Trophoblast cell (in vitro differentiated cells and primary cell): ENCODE results near the gene FHAD1.

Source experiments
- DNase-seq, 2 donors: peaks; one replicate each; pipeline ENCODE4 v3.0.0-alpha.2; 2016
- H2AFZ ChIP-seq: 2 replicates; pipeline ENCODE4 v1.6.1; 2013; ENCODE audit warnings: low read length, moderate library complexity, mild to moderate bottlenecking; ENCODE audit not compliant: insufficient read depth, poor library complexity
- H2AK5ac ChIP-seq: 2 replicates; pipeline ENCODE4 v1.6.1; 2013; ENCODE audit warnings: mild to moderate bottlenecking, low read length
- H2BK120ac ChIP-seq: 2 replicates; pipeline ENCODE4 v1.6.1; 2013; ENCODE audit warnings: low read length, mild to moderate bottlenecking, moderate library complexity; ENCODE audit not compliant: insufficient read depth, poor library complexity
- H2BK12ac ChIP-seq: 2 replicates; pipeline ENCODE4 v1.6.1; 2013; ENCODE audit warnings: mild to moderate bottlenecking, low read length, moderate library complexity
- H2BK5ac ChIP-seq: 2 replicates; pipeline ENCODE4 v1.6.1; 2013; ENCODE audit warnings: low read length, low read depth, moderate library complexity, mild to moderate bottlenecking; ENCODE audit not compliant: poor library complexity
- H3K14ac ChIP-seq: 2 replicates; pipeline ENCODE4 v1.6.1; 2013; ENCODE audit warnings: mild to moderate bottlenecking, low read length
- H3K18ac ChIP-seq: 2 replicates; pipeline ENCODE4 v1.6.1; 2013; ENCODE audit warnings: mild to moderate bottlenecking, low read length
- H3K23ac ChIP-seq: 2 replicates; pipeline ENCODE4 v1.6.1; 2013; ENCODE audit warnings: low read length
- H3K27ac ChIP-seq: 2 replicates; pipeline ENCODE4 v1.5.1; 2013; ENCODE audit warnings: low read depth, mild to moderate bottlenecking, inconsistent platforms, low read length, moderate library complexity
- H3K27me3 ChIP-seq: 2 replicates; pipeline ENCODE4 v1.6.1; 2013; ENCODE audit warnings: inconsistent platforms, mild to moderate bottlenecking, low read length, moderate library complexity; ENCODE audit not compliant: insufficient read depth
- H3K36me3 ChIP-seq, 2 experiments: 1 replicate in 1 of 2; 2 replicates in 1 of 2; pipeline ENCODE4 v1.6.1; 2013; ENCODE audit warnings: low read length in 2 of 2, mild to moderate bottlenecking in 2 of 2, moderate library complexity in 1 of 2; ENCODE audit not compliant: insufficient read depth in 2 of 2, control insufficient read depth in 1 of 2
- H3K4ac ChIP-seq: 2 replicates; pipeline ENCODE4 v1.6.1; 2013; ENCODE audit warnings: low read depth, mild to moderate bottlenecking, low read length, moderate library complexity
- H3K4me1 ChIP-seq, 2 experiments: 1 replicate in 1 of 2; 2 replicates in 1 of 2; pipeline ENCODE4 v1.6.1; 2013; ENCODE audit warnings: low read length in 2 of 2, mild to moderate bottlenecking in 2 of 2, moderate library complexity in 1 of 2; ENCODE audit not compliant: insufficient read depth in 2 of 2, control insufficient read depth in 1 of 2
- H3K4me2 ChIP-seq: 2 replicates; pipeline ENCODE4 v1.6.1; 2013; ENCODE audit warnings: inconsistent platforms, mild to moderate bottlenecking, low read length, moderate library complexity
- H3K4me3 ChIP-seq: 2 replicates; pipeline ENCODE4 v1.5.1; 2013; ENCODE audit warnings: mild to moderate bottlenecking, low read depth, low read length, inconsistent platforms
- H3K79me1 ChIP-seq: one replicate; pipeline ENCODE4 v1.6.1; 2013; ENCODE audit warnings: low read length
- H3K79me2 ChIP-seq: 2 replicates; pipeline ENCODE4 v1.6.1; 2013; ENCODE audit warnings: low read length, mild to moderate bottlenecking; ENCODE audit not compliant: control insufficient read depth, insufficient read depth, poor library complexity
- H3K9ac ChIP-seq: 2 replicates; pipeline ENCODE4 v1.6.1; 2013; ENCODE audit warnings: mild to moderate bottlenecking, low read length
- H3K9me3 ChIP-seq: 2 replicates; pipeline ENCODE4 v1.6.1; 2013; ENCODE audit warnings: low read depth, mild to moderate bottlenecking, control low read depth, inconsistent platforms, low read length; ENCODE audit not compliant: insufficient read depth
- H4K12ac ChIP-seq: 2 replicates; pipeline ENCODE4 v1.6.1; 2013; ENCODE audit warnings: low read depth, mild to moderate bottlenecking, low read length, moderate library complexity
- H4K8ac ChIP-seq: 2 replicates; pipeline ENCODE4 v1.6.1; 2013; ENCODE audit warnings: low read depth, mild to moderate bottlenecking, low read length, moderate library complexity
- H4K91ac ChIP-seq: one replicate; pipeline ENCODE4 v1.6.1; 2013; ENCODE audit warnings: low read depth, mild to moderate bottlenecking, low read length, moderate library complexity
- WGBS: extraction: QIAGEN DNeasy Blood & Tissue Kit; methylation state at CpG from one replicate; pipeline ENCODE4 v1.1.7; 2013; ENCODE audit warnings: missing lambda C conversion rate; ENCODE audit not compliant: insufficient read length, insufficient coverage; ENCODE audit errors: extremely low coverage; 5-methylcytosine and 5-hydroxymethylcytosine counted together

Gene FHAD1

GRCh38 chr1:15445390-15446122, 198.5 kb downstream of the FHAD1 start:
- H3K4me3 ChIP-seq = no peak overlapping the region
- no peak overlapping the region for H2AK5ac ChIP-seq
- H3K9me3 ChIP-seq = no peaks in the 10 kb centered on the region
- no peaks in the 10 kb centered on the region for H3K27me3 ChIP-seq
- no peaks in the 10 kb centered on the region for H3K4me1 ChIP-seq
- H2BK5ac ChIP-seq = no peak overlapping the region
- no peaks in the 10 kb centered on the region for H3K79me1 ChIP-seq
- no peak overlapping the region for H3K18ac ChIP-seq
- H3K79me2 ChIP-seq = no peaks in the 10 kb centered on the region
- no peaks in the 10 kb centered on the region for H3K36me3 ChIP-seq
- no peak overlapping the region for H3K14ac ChIP-seq
- H3K27ac ChIP-seq = no peak overlapping the region
- H3K9ac ChIP-seq = no peak overlapping the region
- no peak overlapping the region for H4K91ac ChIP-seq
- H3K4me2 ChIP-seq = no peak overlapping the region
- WGBS = no CpG with 5 or more reads among the region's 14 CpGs
- H2AFZ ChIP-seq = no peak overlapping the region
- H4K12ac ChIP-seq = no peak overlapping the region
- no peak for DNase-seq
- no peak overlapping the region for H3K4ac ChIP-seq
- H2BK12ac ChIP-seq = no peak overlapping the region
- H4K8ac ChIP-seq = no peak overlapping the region
- H3K23ac ChIP-seq = no peak overlapping the region
- no peak overlapping the region for H2BK120ac ChIP-seq

- Histone ChIP-seq H2AK5ac (no peak overlapping the region), H2BK5ac (no peak overlapping the region), H3K9me3 (no peaks in the 10 kb centered on the region), H3K4me3 (no peak overlapping the region), H3K9ac (no peak overlapping the region), H4K8ac (no peak overlapping the region), H3K18ac (no peak overlapping the region), H2AFZ (no peak overlapping the region), H3K79me2 (no peaks in the 10 kb centered on the region), H3K36me3 (no peaks in the 10 kb centered on the region), H3K4me2 (no peak overlapping the region), H3K4me1 (no peaks in the 10 kb centered on the region), H3K4ac (no peak overlapping the region), H2BK12ac (no peak overlapping the region), H3K23ac (no peak overlapping the region), H3K27ac (no peak overlapping the region), H3K79me1 (no peaks in the 10 kb centered on the region), H2BK120ac (no peak overlapping the region), H4K12ac (no peak overlapping the region), H4K91ac (no peak overlapping the region), H3K27me3 (no peaks in the 10 kb centered on the region), H3K14ac (no peak overlapping the region)
- WGBS = no CpG with 5 or more reads among the region's 4 CpGs
- DNase-seq = no peak
These were observed 199.2 kb downstream of the FHAD1 start for GRCh38 chr1:15446212-15446611.
